Measurements from ENCODE around the gene ACTN2.

Gene ACTN2

DNA sequence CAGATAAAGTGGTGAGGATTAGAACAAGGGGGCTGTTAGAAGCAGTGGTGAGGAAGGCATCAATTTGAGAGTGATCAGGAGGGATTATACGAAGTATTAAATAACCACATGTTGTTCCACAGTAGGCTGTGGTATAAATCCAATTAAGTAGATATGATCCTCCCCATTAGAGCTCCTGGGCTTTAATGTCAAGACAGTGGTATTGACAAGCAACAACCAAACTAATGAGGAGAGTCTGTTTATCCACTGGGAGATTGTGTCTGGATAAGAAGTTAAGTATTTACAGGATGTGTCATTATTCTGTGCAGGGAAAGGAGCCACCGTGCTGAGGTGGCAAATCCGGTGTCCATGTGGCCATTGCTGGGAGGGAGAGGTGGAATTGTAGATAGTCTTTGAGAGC, 5.8 kb downstream of the ACTN2 start:
- DNase-seq, result no peak

DNA sequence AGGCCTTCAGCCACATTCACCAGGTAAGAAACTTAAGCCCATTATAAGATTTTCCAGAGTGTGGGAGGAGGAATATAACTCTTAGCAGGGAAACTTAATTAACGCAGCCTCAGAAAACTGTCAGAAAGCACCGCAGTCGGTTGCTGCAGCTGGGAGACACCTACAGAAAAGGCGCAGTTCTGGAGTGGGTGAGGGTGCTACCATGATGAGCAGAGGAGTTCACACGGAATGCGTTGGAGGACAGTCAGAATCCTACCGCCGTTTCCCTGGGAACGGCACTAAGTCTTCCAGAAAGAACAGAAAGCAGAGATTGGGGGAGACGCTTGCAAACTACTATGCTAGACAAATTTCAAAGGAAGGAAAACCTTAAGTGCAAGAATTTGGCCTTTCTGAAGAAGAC, 6.4 kb downstream of the ACTN2 start:
- DNase-seq, result no peak

DNA sequence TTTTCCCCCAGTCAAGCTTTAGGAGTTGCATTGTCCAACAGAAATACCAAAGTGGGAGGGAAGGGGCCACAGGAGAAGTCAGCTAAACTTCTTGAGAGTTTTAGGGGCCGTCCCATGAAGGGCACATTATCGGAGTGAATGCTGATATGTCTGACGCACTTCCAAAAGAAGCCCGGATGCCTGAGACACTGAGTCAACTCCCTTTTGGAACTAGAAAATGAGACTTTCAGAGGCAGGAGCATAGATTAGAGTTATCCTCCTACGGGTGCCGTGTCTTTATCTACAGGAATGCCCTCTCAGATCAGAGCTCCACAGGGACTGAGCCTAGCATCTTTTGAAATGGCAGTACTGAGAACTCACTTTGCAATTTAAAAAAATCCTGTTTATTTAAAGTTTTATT, 13.1 kb downstream of the ACTN2 start:
- DNase-seq, result no peak

DNA sequence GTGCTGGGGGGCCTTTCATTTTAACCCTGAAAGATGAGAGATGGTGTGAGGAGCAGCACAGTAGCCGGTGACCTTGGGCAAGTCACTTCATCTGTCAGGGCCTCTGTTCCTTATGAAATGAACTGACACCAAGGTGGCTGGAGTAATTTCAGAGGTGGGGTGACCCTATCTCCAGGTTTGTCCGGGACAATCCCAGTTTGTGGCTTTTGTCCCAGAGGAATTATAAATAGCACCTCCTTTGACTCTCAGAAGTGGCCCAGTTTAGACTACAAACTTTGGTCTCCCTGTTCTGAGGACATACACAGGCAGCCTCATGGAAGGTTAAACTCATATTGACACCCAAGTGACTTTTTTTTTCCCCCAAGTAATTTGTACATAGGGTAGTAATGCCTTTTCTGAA, 14.6 kb downstream of the ACTN2 start:
- no peak for DNase-seq

DNA sequence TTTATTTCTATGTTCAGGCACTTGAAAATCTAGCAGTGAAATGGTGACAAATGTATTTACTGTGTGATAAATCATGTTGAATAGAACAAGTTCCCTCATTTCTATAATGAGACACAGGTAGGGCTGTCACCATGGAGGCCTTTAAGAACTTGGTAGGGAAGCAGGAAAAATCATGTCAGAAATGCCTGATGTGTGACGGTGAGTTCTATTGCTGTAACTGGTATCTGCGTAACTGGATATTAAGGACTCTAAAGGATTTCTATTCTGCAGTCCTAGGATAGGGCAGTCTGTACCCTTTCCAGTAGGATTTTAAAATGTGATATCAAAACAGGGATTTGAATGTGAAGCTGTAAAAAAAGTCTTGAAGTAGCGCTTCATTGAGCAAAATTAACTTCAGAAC, 15.5 kb downstream of the ACTN2 start:
- DNase-seq, result no peak

DNA sequence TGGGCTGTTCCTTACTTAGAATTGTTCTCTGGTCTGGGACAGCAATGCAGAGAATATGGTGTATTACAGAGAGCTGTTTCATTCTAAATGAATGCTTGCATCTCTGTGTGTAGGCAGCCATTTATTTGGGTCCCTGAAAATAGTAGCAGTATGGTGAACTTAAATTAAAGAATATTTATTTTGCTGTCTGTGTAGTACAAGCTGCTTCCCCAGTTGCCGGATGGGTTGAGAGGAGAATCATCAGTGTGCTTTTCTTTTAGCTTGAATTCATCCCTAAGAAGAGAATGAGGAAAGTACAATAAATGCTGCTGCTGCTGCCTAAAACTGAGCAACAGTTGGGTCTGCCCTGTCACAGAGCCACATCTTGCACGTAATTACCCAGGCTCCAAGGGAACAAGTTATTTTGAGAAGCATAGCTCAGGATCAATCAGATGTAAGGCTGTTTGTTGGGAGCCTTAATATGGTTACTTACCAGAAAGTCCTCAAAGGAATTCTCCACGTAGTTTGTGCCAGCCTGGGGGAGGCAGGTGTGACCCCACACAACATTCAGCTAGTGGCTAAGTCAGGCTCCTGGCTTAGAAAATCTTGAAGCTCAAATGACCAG, 16.6 kb downstream of the ACTN2 start:
- no peak for DNase-seq

DNA sequence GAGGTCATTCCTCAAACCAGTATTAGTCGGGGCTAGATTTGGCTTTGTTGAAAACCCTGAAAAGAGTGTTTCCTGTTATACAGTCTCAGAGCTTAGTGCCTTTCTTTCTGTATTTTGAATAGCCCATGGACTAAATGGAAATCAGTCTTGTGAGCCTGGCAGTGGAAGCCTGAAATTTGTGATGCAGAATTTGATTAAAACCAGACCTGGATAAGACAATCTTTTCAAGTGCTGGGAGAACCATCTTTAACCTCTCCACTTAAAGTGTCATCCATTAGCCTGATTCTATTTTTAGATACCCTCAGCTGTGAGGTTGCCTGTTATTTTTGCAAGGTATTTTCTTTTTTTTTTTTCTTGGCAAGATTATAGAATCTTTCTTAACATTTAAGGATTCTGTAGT, 19.5 kb downstream of the ACTN2 start:
- DNase-seq, result no peak

DNA sequence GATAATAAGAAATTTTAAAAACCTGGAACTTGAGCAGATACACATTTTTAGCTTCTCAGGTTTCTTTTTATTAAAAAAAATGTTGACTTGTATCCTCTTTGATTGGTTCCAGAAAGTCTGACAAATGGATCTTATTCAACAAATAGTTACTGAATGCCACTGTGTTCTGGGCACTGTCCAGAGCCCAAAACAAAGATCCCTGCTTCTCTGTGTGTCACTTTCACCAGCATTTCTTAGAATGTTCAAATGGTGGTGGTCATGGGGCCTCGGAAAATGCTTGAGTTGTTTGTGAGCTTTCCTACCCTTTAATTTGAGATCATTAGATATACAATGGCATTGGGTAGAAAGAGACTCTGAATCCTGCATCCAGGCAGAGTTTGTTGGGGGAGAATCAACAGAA, 19.9 kb downstream of the ACTN2 start:
- DNase-seq, result no peak

DNA sequence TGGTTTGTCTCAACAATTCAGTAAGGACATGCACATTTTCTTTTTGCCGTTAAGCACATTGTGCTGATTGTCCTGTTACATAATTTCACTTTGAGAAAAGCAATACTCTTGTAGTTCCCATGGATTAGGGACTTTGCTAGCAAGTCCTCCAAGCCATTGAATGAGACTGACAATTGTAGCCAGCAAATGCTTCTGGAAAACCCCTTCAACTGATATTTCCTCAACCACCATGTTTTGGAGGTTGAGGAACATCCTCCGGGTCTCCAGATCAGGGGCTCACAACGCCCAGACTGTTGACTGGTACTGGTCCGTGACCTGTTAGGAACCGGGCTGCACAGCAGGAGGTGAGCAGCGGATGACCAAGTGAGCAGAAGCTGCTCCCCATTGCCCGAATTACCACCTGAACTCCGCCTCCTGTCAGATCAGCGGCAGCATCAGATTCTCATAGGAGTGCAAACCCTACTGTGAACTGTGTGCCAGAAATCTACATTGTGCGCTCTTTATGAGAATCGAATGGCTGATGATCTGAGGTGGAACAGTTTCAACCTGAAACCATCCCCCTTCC, 24.1 kb downstream of the ACTN2 start:
- no peak for DNase-seq

DNA sequence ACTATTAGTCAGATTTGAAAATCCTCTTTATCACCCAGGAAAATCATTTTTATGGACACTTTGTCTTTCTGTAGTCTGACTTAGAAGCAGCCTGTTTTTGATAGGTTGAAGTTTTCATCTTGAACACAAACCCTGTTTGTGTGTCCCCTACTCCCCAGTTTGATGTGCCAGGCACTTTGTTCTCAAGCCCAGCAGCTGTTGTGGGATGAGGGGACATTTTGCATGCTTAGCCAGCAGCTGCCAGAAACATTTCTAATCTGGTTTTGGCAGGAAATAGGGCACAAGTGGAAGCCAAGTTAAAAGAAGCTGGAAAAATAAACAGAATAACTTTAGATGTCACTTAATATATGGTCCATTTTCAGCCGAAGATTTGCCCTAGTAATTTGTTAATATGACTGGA, 29.9 kb downstream of the ACTN2 start:
- no peak for DNase-seq

DNA sequence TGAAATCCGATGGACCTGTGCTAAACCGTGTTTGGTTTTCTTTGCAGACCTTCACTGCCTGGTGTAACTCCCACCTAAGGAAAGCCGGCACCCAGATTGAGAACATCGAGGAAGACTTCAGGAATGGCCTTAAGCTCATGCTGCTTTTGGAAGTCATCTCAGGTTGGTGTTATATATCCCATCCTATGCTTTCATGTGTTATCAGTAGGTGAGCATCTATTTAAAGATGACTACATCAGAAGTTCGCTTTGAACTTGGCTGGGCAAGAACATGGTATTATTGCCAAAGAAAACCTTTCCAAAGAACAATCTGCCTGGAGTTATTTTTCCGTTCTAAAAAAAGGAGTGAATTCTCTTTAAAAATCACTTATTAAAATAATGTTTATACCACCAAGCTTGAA, 31.5 kb downstream of the ACTN2 start:
- DNase-seq, result no peak

DNA sequence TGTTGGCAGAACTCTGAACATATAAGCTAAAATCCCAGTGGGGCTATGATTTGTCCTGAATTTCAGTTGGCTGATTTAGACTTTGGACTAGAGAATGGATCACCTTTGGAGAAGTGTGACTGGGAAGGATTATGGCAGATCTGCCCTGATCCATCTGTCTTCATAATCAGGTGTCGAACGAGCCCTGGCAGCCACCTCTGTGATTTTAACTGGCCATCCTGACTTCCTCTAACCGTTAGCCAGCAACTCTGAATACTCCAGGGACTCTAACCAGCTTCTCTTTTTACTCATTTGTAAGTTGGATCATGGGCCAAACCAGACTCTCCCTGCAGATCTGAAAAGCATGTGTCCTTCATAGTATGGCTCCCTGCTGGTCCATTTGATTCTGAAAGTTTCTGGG, 32.0 kb downstream of the ACTN2 start:
- no peak for DNase-seq

DNA sequence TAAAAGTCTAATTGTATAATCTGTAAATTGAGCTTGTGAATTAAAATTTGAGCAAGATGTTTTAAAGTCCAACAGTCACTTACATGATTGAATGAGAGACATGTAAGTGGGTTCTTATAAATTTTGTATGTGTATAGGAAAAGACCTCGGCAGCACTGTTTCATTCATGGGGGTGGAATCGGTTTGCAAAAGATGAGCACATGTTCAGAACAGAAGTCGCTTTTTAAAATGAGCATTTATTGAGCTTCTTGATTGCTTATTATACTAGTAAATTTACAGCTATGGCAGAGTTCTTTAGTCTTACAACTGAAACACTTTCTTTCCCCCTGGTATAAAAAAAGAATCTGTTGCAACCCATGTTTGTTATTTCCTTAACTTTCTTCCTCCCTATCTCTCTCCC, 33.9 kb downstream of the ACTN2 start:
- no peak for DNase-seq

DNA sequence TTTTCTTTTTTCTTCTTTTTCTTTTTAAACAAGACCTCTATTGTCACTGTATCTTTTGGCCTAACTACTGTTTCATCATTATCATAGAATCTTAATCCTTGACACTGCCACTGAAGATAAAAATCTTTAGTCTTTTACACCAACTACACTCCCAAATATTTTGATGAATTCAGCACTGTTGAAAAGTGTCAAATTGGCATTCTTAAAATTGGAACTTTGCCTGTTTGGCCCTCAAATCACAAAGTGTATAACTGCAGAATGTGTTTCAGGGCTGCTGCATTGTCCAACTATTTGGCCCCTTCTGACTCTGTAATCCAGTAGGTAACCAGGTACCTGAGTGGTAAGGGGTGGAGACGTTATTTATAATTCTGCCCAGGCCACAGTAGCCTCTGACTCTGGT, 34.3 kb downstream of the ACTN2 start:
- no peak for DNase-seq

DNA sequence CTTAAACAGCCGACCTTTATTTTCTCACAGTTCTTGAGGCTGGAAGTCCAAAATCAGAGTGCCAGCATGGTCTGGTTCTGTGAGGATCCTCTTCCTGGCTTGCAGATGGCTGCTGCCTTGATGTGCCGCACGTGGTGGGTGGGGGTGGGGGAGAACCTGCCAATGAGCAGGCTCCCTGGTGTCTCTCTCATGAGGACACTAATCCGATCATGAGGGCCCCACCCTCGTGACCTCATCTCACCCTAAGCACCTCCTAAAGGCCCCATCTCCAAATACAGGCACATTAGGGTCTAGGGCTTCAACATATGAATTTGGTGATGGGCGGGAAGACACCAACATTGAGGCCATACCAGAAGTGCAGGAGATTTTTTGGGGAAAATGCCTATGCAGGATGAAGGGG, 37.8 kb downstream of the ACTN2 start:
- DNase-seq, result no peak

DNA sequence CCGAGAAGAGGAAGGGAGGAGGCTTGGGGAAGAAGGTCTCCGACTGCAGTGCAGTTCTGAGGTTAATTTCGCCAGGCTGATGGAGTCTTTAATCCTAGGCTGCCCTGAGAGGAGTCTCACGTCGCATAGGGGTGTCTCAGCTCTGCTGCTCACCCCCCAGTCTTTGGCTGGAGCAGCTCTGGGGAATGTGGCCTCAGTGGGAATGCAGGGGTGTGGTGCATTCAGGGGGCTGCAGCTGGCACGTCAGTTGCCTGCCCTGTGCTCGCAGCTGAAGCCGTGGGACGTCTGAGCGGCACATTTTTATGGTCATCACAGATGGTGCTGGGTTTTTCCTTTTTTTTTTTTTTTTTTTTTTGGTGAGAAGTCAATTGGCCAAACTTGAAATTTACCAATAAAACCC, 38.2 kb downstream of the ACTN2 start:
- no peak for DNase-seq

DNA sequence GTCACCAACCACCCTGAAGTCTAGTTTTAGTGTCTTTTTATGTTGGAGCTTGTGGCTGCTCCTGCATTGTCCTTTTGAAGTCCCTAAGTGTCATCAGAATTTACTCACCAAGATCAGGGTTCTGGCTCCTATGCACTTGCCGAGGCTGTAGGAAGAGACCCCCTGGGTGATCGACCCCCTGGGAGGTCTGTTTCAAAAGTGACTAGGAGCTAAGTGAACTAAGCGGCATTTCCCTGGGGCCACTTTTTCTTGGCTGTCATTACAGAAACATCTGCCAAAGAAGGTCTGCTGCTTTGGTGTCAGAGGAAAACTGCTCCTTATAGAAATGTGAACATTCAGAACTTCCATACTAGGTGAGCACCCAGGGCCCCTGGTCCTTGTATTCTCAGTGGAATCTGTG, 39.4 kb downstream of the ACTN2 start:
- no peak for DNase-seq

DNA sequence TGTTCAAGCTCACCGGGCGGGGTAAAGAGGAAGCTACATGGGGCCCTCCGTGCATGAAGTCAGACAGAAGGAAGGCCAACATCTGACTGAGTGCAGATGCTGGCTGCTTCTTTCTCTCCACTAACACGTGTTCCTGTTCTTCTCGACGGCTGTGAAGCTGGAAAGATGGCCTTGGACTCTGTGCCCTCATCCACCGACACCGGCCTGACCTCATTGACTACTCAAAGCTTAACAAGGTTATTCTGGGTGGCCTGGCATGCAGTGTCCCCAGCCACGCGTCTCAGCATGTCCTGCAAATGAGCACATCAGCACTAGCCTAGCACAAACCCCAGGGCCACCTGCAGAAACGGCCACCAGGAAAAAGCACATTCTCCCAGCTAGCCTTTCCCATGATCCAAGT, 41.2 kb downstream of the ACTN2 start:
- no peak for DNase-seq

DNA sequence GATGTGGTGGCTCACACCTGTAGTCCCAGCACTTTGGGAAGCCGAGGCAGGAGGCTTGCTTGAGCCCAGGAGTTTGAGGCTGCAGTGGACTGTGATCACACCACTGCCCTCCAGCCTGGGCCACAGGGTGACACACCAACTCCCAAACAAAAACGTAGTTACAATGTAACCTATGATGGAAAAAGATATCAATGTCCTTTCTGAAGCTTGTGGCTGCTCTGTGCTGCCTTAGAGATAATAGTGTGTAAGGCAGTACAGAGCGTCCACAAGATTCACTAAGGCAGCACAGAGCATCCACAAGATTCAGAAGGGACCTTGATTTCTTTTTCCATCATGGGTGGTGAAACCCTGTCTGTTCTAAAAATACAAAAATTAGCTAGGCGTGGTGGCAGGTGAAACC, 42.5 kb downstream of the ACTN2 start:
- no peak for DNase-seq

DNA sequence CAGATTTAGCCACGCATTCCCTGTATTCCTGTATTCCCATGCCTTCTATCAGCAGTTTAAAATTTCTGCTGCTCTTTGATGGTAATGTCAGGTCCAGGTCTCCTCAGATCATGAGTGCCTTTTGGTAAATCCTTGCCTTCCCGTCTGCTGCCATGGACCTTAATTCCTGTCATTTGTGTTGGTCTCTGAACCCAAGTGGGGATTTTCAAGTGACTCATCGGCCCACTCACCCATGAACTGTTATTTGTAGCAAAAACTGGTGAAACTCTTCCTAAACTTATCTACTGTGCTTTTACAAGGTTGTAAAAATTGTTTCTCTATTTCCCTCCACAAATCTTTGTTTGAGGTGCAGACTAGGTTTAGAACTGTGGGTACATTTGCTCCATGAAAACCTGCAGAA, 47.4 kb downstream of the ACTN2 start:
- no peak for DNase-seq

DNA sequence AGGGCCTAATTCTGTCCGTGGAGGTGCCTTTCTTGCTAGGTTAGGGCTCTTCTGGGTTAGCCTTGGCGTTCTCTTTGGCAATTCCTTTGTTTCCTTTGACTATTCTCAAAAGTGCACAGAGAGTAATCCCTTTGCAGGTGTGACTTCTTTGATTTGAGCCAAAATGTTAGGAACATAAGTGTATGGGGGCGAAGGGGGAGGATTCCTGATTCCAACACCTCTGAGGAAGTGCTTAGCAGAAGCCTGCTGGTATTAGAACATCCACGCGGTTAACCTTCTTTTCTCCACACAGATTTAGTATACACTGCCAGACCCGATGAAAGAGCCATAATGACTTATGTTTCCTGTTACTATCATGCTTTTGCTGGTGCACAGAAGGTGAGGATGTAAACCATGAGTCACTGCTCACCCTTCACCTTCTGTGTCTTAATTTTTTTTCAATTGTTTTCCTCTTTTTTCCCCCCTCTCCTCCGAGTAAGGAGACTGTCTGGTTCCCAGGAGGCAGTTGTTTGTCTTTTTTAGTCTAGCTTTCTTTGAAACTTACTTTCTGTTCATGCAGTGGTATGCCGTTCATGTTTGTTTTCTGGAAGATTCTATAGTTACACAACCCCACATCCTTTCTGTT, 48.0 kb downstream of the ACTN2 start:
- DNase-seq, result no peak

DNA sequence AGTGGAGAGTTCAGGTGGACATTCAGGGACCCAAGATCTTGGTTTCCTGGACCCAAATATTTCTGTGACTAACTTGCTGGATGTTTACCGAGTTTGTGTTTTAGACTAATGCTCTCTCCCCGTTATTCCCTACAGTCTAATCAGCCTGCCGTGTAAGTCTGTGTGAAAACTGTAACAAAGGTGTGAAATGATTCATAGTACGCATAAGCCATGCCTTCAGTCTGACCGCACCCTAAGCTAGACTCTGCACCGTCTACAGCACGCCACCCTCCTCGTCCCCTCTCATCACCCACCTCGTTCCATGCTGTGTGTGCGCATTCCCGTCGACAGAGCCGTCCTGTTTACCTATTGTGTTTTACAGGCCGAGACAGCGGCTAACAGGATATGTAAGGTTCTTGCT, 50.5 kb downstream of the ACTN2 start:
- DNase-seq, result no peak

DNA sequence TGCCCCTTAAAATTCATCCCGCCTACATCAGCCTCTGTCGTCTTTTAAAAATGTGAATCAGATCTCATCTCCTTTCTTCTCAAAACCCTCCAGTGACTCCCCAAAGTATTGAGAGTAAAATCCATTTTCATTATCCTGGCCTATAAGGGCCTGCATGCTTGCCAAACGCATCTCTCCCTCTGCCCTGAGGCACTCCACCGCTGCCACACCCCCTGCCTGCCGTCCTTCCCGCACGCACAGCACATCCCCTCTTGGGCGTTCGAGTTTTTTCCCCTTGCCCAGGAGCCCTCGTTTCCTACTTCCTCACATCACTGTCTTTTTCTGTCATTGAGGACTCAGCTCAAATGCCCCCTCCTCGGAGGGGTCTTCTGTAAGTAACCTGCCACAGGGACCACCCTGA, 55.5 kb downstream of the ACTN2 start:
- no peak for DNase-seq

DNA sequence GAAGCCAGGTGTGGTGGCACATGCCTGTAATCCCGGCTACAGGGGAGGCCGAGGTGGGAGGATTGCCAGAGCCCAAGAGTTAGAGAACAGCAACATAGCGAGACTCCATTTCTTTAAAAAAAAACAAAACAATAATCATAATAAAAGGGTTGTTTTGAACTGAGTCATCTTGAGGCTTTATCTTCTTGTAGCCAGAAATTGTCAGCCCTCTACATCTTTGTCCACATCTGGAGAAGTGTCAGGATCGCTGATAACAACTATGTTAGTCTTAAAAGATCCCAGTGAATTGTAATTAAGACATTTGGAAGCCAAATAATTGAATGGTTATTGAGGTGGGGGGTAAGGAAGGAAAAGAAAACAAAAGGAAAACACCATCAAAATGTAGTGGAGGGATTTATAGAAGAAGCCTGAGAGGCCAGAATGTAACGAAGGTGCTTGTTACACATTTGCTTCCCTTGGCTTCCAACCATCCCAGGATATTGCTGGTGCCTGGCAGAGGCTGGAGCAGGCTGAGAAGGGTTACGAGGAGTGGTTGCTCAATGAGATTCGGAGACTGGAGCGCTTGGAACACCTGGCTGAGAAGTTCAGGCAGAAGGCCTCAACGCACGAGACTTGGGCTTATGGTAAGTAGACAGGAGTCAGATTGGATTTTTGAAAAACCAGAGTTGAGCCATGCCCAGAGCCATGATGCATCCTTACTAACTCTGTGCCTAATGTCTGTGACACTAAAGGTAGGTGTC, 56.3 kb downstream of the ACTN2 start:
- no peak for DNase-seq

All from suppressor macrophage treated with lipopolysaccharide for 4 hours (primary cell).